ENCODE results near the gene KRTAP23-1. TPM values are rescaled to one million over a fixed set of nuclear protein-coding genes. Genes with fewer than 3 reads are reported as not detected.

KRTAP23-1 gene
- not detected in 2 replicates for total RNA-seq
- polyA plus RNA-seq (2012), result not detected

DNA sequence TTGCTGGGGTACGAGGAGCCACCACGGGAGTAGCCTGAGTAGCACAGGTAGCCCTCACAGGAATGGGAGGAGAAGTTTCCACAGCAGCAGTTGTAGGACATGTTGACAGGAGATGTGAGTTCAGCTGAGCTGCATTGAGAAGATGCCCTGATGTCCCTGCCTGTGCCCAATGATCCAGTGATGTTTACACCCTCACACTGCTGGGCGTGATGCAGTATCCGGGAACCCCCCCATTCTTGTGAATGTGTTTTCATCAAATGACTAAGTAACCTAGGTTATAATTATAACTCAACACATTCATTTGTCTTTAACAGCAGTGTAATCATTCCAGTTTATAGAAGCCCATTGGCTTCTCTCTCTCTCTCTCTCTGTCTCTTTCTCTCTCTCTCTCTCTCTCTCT is at the start of gene KRTAP23-1:
TSS of gene KRTAP23-1 (minus strand) at position 101 of the 400 bp plus-strand sequence. CDS start at position 101, 0 bp downstream.
- DNase-seq (ENCODE audit: low read depth), result no peak

GRCh38 chr21:30395731-30396130 is 47.3 kb upstream of the KRTAP23-1 start, which contains the start of gene KRTAP13-1:
TSS of gene KRTAP13-1 (plus strand) at chr21:30396031. CDS start at chr21:30396087, 56 bp downstream.
- DNase-seq (ENCODE audit: low read depth), result no peak

DNA sequence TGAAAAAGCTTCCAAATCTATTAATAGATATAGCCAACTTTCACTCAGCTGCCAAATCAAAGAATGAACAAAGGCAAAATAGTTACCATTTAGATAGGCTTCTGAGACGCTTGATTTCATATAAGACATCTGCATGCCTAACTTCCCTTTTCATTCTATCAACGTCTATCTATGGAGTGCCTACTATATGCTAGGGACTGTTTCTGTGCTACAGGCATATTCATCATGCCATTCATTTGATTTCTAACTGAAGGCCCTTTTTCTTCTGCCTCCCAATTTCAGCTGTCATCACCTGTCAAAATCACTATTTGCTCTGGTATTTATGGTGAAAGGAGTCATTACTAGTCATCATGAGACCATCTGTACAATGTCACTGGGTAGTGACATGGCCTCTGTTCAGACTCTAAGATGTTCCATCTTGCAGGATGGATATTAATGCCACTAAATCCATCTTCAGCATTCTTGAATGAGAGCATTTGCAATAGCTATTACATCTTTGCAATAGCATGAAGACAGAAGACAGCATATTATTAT is 43.2 kb upstream of the KRTAP23-1 start:
- DNase-seq (ENCODE audit: low read depth), result no peak

- no peak for DNase-seq (ENCODE audit: low read depth)
These were observed 33.8 kb upstream of the KRTAP23-1 start for GRCh38 chr21:30382201-30382600.

DNA sequence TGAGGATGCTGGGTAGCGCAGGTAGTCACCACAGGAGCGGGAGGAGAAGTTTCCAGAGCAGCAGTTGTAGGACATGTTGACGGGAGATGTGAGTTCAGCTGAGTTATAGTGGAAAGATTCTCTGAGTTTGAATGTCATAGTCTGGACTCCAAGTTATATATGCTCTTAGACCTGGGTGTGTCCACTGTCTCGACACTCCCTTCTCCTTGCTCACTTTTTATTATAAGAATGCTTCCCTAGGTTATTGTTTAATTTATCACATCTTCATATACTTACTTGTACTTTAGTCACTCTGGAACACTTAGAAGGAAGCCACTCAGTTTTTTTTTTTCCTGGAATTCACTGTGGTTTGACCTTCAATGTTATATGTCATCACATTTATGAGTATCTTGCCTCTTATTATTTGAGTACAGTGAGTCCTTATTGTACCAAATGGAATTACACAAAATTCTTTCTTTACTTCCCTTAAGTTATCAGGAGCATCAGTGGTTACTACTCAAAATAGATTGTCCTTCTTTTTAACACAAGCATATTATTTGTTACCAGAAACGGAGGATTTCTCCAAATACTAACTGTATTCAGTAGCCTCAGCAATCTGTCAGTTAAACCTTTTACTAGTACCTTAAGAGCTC is 23.8 kb upstream of the KRTAP23-1 start, which contains the start of gene KRTAP13-2:
TSS of gene KRTAP13-2 (minus strand) at position 133 of the 632 bp plus-strand sequence. CDS start at position 75, 58 bp downstream.
- DNase-seq (ENCODE audit: low read depth), result no peak

GRCh38 chr21:30355906-30356305 is 7.5 kb upstream of the KRTAP23-1 start:
- no peak for DNase-seq (ENCODE audit: low read depth)

DNA sequence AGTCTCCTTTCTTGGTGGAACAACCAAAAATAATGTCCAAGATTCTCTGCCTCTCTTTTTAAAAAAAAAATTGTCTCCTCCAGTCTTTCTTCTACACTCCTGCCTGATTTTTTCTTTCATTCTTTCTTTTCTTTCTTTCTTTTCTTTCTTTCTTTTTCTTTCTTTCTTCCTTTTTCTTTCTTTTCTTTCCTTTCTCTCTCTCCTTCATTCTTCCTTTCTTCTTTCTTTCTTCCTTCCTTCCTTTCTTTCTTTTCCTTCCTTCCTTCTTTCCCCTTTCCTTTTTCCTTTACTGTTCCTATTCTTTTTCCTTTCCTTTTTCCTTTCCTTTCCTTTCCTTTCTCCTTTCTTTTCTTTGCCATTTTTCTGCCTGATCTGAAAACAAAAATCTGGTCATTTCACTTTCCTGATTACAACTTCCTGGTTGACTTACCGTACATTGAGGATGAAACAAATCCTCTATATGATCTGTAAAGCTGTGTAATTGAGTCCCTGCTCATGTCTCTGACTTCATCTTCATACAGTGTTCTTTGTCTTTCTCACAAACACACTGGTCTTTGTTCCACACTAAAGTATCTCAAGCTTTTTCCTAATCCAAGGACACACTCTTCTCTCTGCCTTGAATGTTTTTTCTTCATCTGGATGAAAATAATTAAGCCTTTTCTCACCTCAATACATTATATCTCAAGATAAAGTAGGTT is 6.1 kb upstream of the KRTAP23-1 start:
- DNase-seq (ENCODE audit: low read depth), result no peak

- no peak for DNase-seq (ENCODE audit: low read depth)
These were observed 3.1 kb upstream of the KRTAP23-1 start for GRCh38 chr21:30351534-30351933.

GRCh38 chr21:30349572-30349971 is 1.2 kb upstream of the KRTAP23-1 start:
- no peak for DNase-seq (ENCODE audit: low read depth)

DNA sequence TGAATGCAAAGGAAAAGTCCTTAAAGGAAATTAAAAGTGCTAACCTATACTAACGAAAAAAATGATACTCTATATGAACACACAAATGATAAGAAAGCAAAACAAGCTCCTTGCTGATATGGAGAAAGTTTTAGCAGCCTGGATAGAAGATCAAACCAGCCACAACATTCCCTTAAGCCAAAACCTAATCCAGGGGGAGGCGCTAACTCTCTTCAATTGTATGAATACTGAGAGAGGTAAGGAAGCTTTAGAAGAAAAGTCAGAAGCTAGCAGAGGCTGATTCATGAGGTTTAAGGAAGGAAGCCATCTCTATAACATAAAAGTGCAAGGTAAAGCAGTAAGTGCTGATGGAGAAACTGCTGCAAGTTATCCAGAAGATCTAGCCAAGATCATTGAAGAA is 3.4 kb downstream of the KRTAP23-1 start:
- DNase-seq (ENCODE audit: low read depth), result no peak

DNA sequence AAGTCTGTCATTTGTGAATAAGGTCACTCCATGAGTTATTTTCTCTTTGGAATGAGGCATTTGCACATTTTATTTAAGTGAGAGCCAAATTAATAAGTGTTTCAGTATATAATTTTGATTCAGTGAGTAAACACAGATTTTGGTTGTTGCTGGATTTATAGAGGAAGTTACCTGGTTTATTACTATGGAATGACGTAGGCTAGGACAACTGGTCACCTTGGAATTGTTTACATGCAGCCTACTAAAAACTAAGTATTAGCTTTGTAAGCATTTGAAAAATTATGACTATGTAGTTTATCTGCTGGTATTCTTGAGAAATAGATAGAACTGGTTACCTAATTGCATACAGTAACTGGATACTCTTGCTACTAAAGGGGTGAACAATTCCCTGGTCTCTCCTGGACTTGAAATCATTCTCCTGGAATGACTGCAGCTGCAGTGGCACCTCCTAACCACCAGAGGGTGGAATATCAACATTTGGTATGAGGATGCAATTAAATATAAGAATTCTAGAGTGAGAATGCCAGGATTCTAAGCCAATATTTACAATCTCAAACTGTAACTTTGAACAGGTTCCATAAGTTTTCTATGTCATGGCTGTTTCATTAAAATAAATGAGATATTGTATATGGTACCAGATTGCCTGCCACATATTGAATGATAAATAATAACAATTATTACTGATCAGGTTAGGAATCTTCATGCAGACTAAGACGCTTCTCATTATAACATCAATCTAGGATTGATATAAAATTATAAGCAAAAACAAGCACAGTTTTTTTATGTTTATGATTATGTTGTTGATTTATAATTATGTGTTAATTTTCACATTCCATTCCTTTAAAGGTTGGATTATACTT is 7.5 kb downstream of the KRTAP23-1 start:
- DNase-seq (ENCODE audit: low read depth), result peak; percentile 6

GRCh38 chr21:30338717-30339116 is 9.7 kb downstream of the KRTAP23-1 start:
- DNase-seq (ENCODE audit: low read depth), result no peak

DNA sequence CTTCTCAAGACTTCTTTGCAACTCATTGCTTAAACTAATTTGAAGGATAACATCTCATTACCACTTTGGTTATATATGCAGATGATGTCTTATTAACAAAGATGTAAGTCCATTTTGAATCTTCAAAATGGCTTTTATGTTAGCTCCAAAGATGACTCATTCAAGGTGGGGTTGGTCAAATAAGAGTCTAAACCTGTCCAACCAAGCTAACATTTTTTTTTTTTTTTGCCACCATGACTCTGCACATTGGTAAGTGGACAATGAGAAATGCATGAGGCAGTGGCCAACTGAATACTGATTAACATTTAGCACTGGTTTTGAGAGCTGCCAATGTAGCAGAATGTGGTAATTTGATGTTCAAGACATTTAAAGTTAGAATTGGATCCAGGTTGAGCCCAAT is 10.6 kb downstream of the KRTAP23-1 start:
- DNase-seq (ENCODE audit: low read depth), result no peak

GRCh38 chr21:30337276-30337744 is 11.1 kb downstream of the KRTAP23-1 start, which contains the start of gene KRTAP27-1:
TSS of gene KRTAP27-1 (minus strand) at chr21:30337694. CDS start at chr21:30337668, 26 bp downstream.
- no peak for DNase-seq (ENCODE audit: low read depth)

GRCh38 chr21:30336596-30336995 is 11.8 kb downstream of the KRTAP23-1 start:
- DNase-seq (ENCODE audit: low read depth), result no peak

DNA sequence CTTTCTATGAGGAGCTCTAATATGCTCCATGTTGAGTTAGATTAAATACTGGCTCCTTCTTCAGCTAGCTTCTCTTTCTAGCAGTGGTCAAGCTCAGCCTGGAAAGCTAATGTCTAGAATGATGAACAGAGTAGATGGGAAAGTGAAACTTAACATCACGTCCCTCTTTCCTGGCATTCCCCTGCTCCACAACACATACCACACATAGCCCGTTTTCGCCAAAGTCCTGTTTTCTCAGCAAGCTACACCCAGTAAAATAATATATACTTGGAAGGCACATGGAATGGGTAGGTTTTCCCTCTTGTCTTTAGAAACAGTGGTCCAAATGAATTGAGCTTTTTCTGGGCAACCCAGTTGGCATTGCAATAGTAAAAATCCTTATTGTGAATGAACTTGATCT is 14.7 kb downstream of the KRTAP23-1 start:
- DNase-seq (ENCODE audit: low read depth), result no peak

- DNase-seq (ENCODE audit: low read depth), result no peak
These were observed 15.7 kb downstream of the KRTAP23-1 start for GRCh38 chr21:30332681-30333080.

DNA sequence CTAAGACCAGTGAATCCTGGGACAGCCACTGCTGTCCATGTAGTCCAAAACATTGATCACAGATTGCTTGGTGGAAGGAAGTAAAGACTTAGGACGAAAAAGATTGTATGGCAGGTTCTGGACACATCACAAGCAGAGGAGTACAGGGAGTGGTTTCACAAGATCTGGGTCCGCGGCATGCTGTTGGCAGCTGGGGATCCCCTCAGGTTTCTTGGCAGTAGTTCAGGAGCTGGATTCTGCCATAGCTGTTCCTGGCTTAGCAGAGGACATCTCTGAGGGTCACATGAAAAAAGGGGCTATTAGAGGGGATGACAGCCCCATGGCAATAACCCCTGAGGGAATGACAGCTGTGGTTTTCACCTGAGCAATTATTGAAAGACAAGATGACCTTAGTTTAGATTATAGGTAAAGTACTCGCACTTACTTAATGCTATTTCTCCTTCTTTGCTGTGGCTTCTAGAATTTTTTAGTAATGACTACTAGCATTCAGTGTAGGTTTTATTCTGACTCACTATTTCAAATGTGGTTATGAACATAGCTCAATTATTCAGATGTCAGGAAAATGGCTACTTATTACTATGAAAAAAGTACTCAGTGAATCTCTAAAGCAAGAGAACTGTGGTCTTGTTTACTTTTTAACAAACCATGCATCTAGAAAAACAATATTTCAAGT is 19.1 kb downstream of the KRTAP23-1 start:
- no peak for DNase-seq (ENCODE audit: low read depth)

DNA sequence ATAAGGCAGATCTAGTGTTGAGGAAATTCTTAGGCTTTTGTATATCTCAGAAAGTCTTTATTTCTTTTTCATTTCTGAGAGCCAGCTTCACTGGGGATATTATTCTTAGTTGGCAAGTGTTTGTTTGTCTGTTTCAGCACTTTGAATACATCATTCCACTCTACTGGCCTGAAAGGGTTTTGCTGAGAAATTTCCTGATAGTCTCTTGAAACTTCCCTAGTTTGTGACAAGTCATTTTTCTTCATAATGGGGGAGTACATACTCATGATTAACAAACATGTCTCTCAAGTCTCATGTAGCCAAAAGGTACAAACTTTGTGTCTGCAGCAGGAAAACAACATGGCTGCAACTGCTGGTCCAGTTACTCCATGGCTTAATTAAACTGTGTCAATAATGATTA is 22.0 kb downstream of the KRTAP23-1 start:
- DNase-seq (ENCODE audit: low read depth), result no peak

DNA sequence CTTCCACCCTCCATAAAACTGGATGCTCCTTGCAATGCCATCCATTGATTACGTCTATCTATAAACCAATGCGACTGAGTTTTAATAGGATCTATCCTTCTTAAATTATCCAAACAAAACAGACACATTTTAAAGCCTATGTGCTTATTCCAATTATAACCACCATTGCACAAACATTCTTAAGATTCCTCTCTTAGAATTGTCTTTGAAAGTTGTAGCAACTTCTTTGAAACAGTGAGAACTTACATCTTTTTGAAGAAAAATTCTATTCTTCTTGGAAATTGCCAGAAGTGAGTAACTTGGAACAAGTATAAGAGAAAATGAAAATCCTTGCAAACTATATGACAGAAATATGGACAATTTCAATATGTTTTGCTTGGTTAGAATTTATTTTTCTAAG is 28.2 kb downstream of the KRTAP23-1 start, which contains the start of gene KRTAP26-1:
TSS of gene KRTAP26-1 (minus strand) at position 101 of the 400 bp plus-strand sequence. CDS start 280 bp downstream, outside the sequence.
- DNase-seq (ENCODE audit: low read depth), result no peak
